ENCODE measurements around the gene CD38. TPM values are rescaled to one million over a fixed set of nuclear protein-coding genes. Genes with fewer than 3 reads are reported as not detected.

CD38 gene
- total and polyA plus RNA-seq, 2 experiments from 2014 or later = 0.13 to 1.1 TPM

- Histone ChIP-seq H3K4me3 (no peak overlapping the region), H3K4me1 (ENCODE audit: insufficient read depth) (no peaks in the 10 kb centered on the region), H3K4me2 (no peak overlapping the region), H3K9me3 (ENCODE audit: low read depth) (no peaks in the 10 kb centered on the region), H3K79me2 (no peaks in the 10 kb centered on the region), H4K20me1 (ENCODE audit: insufficient read depth, poor library complexity, severe bottlenecking) (no peaks in the 10 kb centered on the region), H3K27ac (no peak overlapping the region), H3K36me3 (replicated peaks; ENCODE audit: insufficient read depth, low read depth) (no peaks in the 10 kb centered on the region), H3K27me3 (no peaks in the 10 kb centered on the region), H3K9me2 (replicated peaks; ENCODE audit: insufficient read depth) (no peaks in the 10 kb centered on the region), H2AFZ (no peak overlapping the region)
- 90% methylated on average over 6 of the region's 6 CpGs for WGBS (ENCODE audit: low lambda C conversion rate, missing lambda C conversion rate)
- no peak for DNase-seq (ENCODE audit: low spot score)
- TF ChIP-seq EZH2phosphoT487 (IDR thresholded peaks at IDR 0.05; ENCODE audit: low read depth, severe bottlenecking, unreplicated experiment) (no peak), EZH2 (IDR thresholded peaks at IDR 0.05; ENCODE audit: borderline replicate concordance) (no peak), CTCF (IDR thresholded peaks at IDR 0.05; ENCODE audit: poor library complexity) (no peak)
Measured at GRCh38 chr4:15765391-15765790, 12.7 kb upstream of the CD38 start.

DNA sequence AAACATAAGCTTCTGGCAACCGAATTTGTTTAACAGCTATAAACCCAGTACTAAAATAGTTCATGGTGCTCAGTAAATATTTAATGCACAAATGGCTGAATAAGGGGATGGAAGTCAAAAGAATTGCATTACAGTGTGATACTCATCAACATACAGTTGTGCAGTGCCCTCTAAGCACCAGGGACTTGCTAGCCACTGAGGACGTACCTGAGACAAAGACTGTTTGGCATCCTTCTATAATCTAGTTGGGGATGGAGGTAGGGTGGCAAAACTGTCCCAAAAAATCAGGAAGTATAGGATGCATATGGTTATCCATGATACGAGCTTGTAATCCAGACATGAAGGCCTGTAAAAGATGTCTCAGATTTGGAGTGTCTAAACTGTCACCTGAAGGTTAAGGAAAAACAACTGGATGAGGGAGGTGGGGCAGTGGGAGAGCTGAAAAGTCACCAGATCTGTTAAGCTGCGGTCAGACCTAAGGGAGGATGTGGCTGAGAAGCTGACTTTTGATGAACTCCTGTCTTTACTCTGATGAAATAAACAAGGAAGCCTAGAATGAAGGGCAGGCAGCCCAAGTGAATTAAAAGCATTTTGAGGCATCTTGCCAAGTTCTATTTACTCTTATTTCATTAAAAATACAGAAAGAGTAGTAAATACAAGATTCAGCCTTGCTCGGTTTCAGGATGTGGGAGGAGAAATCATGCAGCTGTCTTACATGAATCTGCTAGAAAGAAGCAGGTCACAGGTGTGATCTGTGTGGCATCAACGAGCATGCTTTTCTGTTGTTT is 12.0 kb upstream of the CD38 start:
- H3K27me3 ChIP-seq = no peaks in the 10 kb centered on the region
- DNase-seq (ENCODE audit: low spot score) = no peak
- H3K4me2 ChIP-seq = no peak overlapping the region
- H3K9me2 ChIP-seq (replicated peaks; ENCODE audit: insufficient read depth) = no peaks in the 10 kb centered on the region
- no peaks in the 10 kb centered on the region for H3K4me1 ChIP-seq (ENCODE audit: insufficient read depth)
- no peak overlapping the region for H3K4me3 ChIP-seq
- no peaks in the 10 kb centered on the region for H3K9me3 ChIP-seq (ENCODE audit: low read depth)
- no peaks in the 10 kb centered on the region for H4K20me1 ChIP-seq (ENCODE audit: insufficient read depth, poor library complexity, severe bottlenecking)
- TF ChIP-seq EZH2 (IDR thresholded peaks at IDR 0.05; ENCODE audit: borderline replicate concordance) (no peak), EZH2phosphoT487 (IDR thresholded peaks at IDR 0.05; ENCODE audit: low read depth, severe bottlenecking, unreplicated experiment) (no peak), CTCF (IDR thresholded peaks at IDR 0.05; ENCODE audit: poor library complexity) (no peak)
- no peak overlapping the region for H3K27ac ChIP-seq
- no peaks in the 10 kb centered on the region for H3K36me3 ChIP-seq (replicated peaks; ENCODE audit: insufficient read depth, low read depth)
- H3K79me2 ChIP-seq = no peaks in the 10 kb centered on the region
- no peak overlapping the region for H2AFZ ChIP-seq
- 70% methylated on average over 6 of the region's 6 CpGs for WGBS (ENCODE audit: low lambda C conversion rate, missing lambda C conversion rate)

DNA sequence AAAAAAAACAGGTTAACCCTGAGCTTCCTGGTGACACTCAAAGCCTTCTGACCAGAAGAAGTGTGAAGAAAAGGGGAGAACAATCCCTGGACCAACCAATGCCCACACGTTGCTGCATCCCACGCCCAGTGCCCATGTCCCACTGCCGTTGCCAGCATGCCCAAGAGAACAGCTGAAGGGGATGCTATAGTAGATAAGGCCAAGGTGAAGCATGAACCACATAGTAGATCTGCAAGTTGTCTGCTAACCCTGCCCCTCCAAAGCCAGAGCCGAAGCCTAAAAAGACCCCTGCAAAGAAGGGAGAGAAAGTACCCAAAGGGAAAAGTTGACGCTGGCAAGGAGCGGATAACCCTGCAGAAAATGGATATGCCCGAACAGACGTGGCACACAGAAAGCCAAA is 11.3 kb upstream of the CD38 start:
- Histone ChIP-seq H3K9me2 (replicated peaks; ENCODE audit: insufficient read depth) (no peaks in the 10 kb centered on the region), H3K27ac (no peak overlapping the region), H3K4me1 (ENCODE audit: insufficient read depth) (no peaks in the 10 kb centered on the region), H3K36me3 (replicated peaks; ENCODE audit: insufficient read depth, low read depth) (no peaks in the 10 kb centered on the region), H3K4me2 (no peak overlapping the region), H3K9me3 (ENCODE audit: low read depth) (no peaks in the 10 kb centered on the region), H3K27me3 (no peaks in the 10 kb centered on the region), H3K79me2 (no peaks in the 10 kb centered on the region), H3K4me3 (no peak overlapping the region), H4K20me1 (ENCODE audit: insufficient read depth, poor library complexity, severe bottlenecking) (no peaks in the 10 kb centered on the region), H2AFZ (no peak overlapping the region)
- 94% methylated on average over 8 of the region's 8 CpGs for WGBS (ENCODE audit: low lambda C conversion rate, missing lambda C conversion rate)
- DNase-seq (ENCODE audit: low spot score) = no peak
- TF ChIP-seq EZH2phosphoT487 (IDR thresholded peaks at IDR 0.05; ENCODE audit: low read depth, severe bottlenecking, unreplicated experiment) (no peak), EZH2 (IDR thresholded peaks at IDR 0.05; ENCODE audit: borderline replicate concordance) (no peak), CTCF (IDR thresholded peaks at IDR 0.05; ENCODE audit: poor library complexity) (no peak)
